ENCODE measurements around the gene USP35.

GRCh38 chr11:78200553-78200952 is 11.8 kb downstream of the USP35 start:
- TF ChIP-seq ZBTB33 (IDR thresholded peaks at IDR 0.05; ENCODE audit: extremely low read depth, insufficient replicate concordance, low read length): no peak
- TF ChIP-seq EZH2phosphoT487 (IDR thresholded peaks at IDR 0.05; ENCODE audit: borderline replicate concordance): no peak
- no peak for TF ChIP-seq CTCF (IDR thresholded peaks at IDR 0.05 in 2 of 3, conservative IDR thresholded peaks at IDR 0.05 in 1 of 3; ENCODE audit: borderline replicate concordance in 1 of 3, insufficient read depth in 1 of 3, low read depth in 2 of 3, low read length in 2 of 3)
- TF ChIP-seq SIN3A (IDR thresholded peaks at IDR 0.05; ENCODE audit: low read depth): no peak
- TF ChIP-seq SP1 (IDR thresholded peaks at IDR 0.05; ENCODE audit: low read depth): no peak
- TF ChIP-seq POLR2A (IDR thresholded peaks at IDR 0.05; ENCODE audit: borderline replicate concordance, extremely low read depth, insufficient read depth, insufficient read length): no peak
- no peak for TF ChIP-seq YY1 (IDR thresholded peaks at IDR 0.05; ENCODE audit: extremely low read depth, insufficient replicate concordance, low read depth, low read length)
- no peak for TF ChIP-seq ELF1 (IDR thresholded peaks at IDR 0.05; ENCODE audit: borderline replicate concordance, low read depth)
- TF ChIP-seq MAX (IDR thresholded peaks at IDR 0.05): no peak
- no peak for TF ChIP-seq POLR2AphosphoS5 (IDR thresholded peaks at IDR 0.05; ENCODE audit: low read depth, low read length)
